Caco-2 (cell line): ENCODE measurements around the gene PON1. TPM values are rescaled to one million over a fixed set of nuclear protein-coding genes. Genes with fewer than 3 reads are reported as not detected.

ENCODE experiments used
- BruUV-seq: library from RNA; stranded (reverse); fragments of 400-500 nt; replicated peaks from 2 replicates; lab custom pipeline; 2021; lab: Mats Ljungman, UMichigan
- CTCF ChIA-PET: fragments of 300-600 bp; sonication (Branson Sonifier 250); formaldehyde crosslinking; loops from one replicate; lab custom pipeline; 2022; ENCODE audit warnings: antibody characterized with exemption; lab: Charles Lee
- POLR2A ChIA-PET: fragments of 300-600 bp; sonication (Branson Sonifier 250); formaldehyde crosslinking; loops from one replicate; lab custom pipeline; 2022; ENCODE audit warnings: antibody characterized with exemption; lab: Charles Lee
- DNase-seq, 2 experiments: peaks; one replicate each; pipeline versions ENCODE4 v3.0.0 to v3.0.0-alpha.2; 2020 to 2022
- H3K27me3 ChIP-seq: replicated peaks from 2 replicates; pipeline ENCODE4 v1.6.0; 2011; ENCODE audit warnings: low read length; ENCODE audit not compliant: control insufficient read depth, insufficient read depth
- H3K36me3 ChIP-seq: 2 replicates; pipeline ENCODE4 v1.5.1; 2011; ENCODE audit warnings: low read length; ENCODE audit not compliant: control insufficient read depth, insufficient read depth
- H3K4me1 ChIP-seq: fragments of 250-450 bp; sonication (Bioruptor Pico); 2 replicates; pipeline ENCODE4 v1.5.1; 2020; ENCODE audit warnings: mild to moderate bottlenecking
- H3K4me3 ChIP-seq: 2 replicates; pipeline ENCODE4 v1.5.1; 2011; ENCODE audit warnings: low read depth, mild to moderate bottlenecking, control low read depth, low read length
- H3K9me3 ChIP-seq: fragments of 250-450 bp; sonication (Bioruptor Pico); 2 replicates; pipeline ENCODE4 v1.5.1; 2020; ENCODE audit warnings: mild to moderate bottlenecking, moderate library complexity
- H3K27ac Mint-ChIP-seq: one replicate; pipeline ENCODE4 v1.8.0; 2022; ENCODE audit warnings: mixed read lengths; ENCODE audit not compliant: unreplicated experiment
- H3K27me3 Mint-ChIP-seq: one replicate; pipeline ENCODE4 v1.8.0; 2022; ENCODE audit warnings: mixed read lengths; ENCODE audit not compliant: insufficient read depth, unreplicated experiment
- H3K36me3 Mint-ChIP-seq: one replicate; pipeline ENCODE4 v1.8.0; 2022; ENCODE audit warnings: mild to moderate bottlenecking, mixed read lengths; ENCODE audit not compliant: insufficient read depth, unreplicated experiment
- H3K4me1 Mint-ChIP-seq: one replicate; pipeline ENCODE4 v1.8.0; 2022; ENCODE audit warnings: low read depth, mixed read lengths; ENCODE audit not compliant: unreplicated experiment
- H3K4me3 Mint-ChIP-seq: one replicate; pipeline ENCODE4 v1.8.0; 2022; ENCODE audit warnings: mild to moderate bottlenecking, moderate library complexity, mixed read lengths; ENCODE audit not compliant: unreplicated experiment
- H3K9me3 Mint-ChIP-seq: one replicate; pipeline ENCODE4 v1.8.0; 2022; ENCODE audit warnings: mixed read lengths; ENCODE audit not compliant: unreplicated experiment
- CTCF ChIP-seq, 2 experiments: fragments of 200-600 bp in 1 of 2; IDR thresholded peaks; 1 replicate in 1 of 2; 2 replicates in 1 of 2; pipeline versions ENCODE4 v1.5.1 to v1.8.0; 2011 to 2022; ENCODE audit warnings: antibody characterized with exemption in 1 of 2, control low read depth in 1 of 2, inconsistent platforms in 1 of 2, low read depth in 1 of 2, low read length in 1 of 2, mild to moderate bottlenecking in 1 of 2, moderate library complexity in 1 of 2; ENCODE audit not compliant: insufficient read depth in 1 of 2, severe bottlenecking in 1 of 2, unreplicated experiment in 1 of 2
- intact Hi-C: fragments of 100-400 bp; cut with micrococcal nuclease; formaldehyde crosslinking; loops from one replicate; pipeline ENCODE4 v1.10.0; 2022; ENCODE audit not compliant: unreplicated experiment
- total RNA-seq: library from RNA; stranded (reverse); gene quantifications from 2 replicates; pipeline ENCODE4 v1.2.3, GENCODE V29; 2022

The PON1 gene
- total RNA-seq, 1 experiment from 2014 or later = not detected

- Mint-ChIP-seq H3K4me3 (no peak overlapping the region), H3K27me3 (peaks cover 8% of the 10 kb centered on the region), H3K36me3 (no peaks in the 10 kb centered on the region), H3K9me3 (no peaks in the 10 kb centered on the region), H3K27ac (no peak overlapping the region), H3K4me1 (no peaks in the 10 kb centered on the region)
- DNase-seq = no peak
- BruUV-seq = no TSS peak
- no peak for TF ChIP-seq CTCF (IDR thresholded peaks at IDR 0.05; ENCODE audit: insufficient read depth in 1 of 2, low read depth in 1 of 2, low read length in 1 of 2, severe bottlenecking in 1 of 2, unreplicated experiment in 1 of 2)
- Histone ChIP-seq H3K4me1 (no peaks in the 10 kb centered on the region), H3K4me3 (no peak overlapping the region), H3K9me3 (no peaks in the 10 kb centered on the region), H3K27me3 (no peaks in the 10 kb centered on the region), H3K36me3 (no peaks in the 10 kb centered on the region)
- CTCF ChIA-PET = no interaction called here
- intact Hi-C loops = no loop called here
- POLR2A ChIA-PET = no interaction called here
These were observed 7.7 kb downstream of the PON1 start for GRCh38 chr7:95316588-95316987.

- no peak overlapping the region for H3K4me3 ChIP-seq
- H3K36me3 Mint-ChIP-seq = no peaks in the 10 kb centered on the region
These were observed 11.8 kb downstream of the PON1 start for GRCh38 chr7:95312561-95312960.

DNA sequence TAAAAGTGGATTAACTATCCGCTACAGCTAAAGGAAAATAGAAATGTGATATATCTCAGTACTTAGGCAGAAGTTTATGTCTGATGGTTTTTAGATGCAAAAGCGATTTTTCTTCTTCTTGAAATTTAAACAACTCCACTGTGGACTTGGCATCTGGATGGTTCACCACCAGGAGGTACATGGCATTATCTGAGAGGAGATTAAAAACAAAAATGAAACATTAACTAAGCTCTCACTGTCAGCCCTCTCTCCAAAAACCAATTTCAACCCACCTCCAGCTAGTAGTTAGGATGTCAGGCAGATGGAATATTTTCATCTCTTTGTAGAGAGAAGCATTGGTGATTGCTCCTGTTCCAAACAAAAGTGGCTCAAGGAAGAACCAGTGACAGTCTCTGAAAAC lies 12.9 kb downstream of the PON1 start:
- DNase-seq = no peak
- BruUV-seq = no TSS peak
- H3K27ac Mint-ChIP-seq = no peak overlapping the region
- H3K4me1 Mint-ChIP-seq = no peaks in the 10 kb centered on the region
- H3K9me3 ChIP-seq = no peaks in the 10 kb centered on the region
- H3K4me3 ChIP-seq = no peak overlapping the region
- CTCF ChIA-PET = no interaction called here
- H3K4me3 Mint-ChIP-seq = no peak overlapping the region
- intact Hi-C loops = no loop called here
- no peaks in the 10 kb centered on the region for H3K4me1 ChIP-seq
- peaks cover 8% of the 10 kb centered on the region for H3K27me3 Mint-ChIP-seq
- no peaks in the 10 kb centered on the region for H3K27me3 ChIP-seq
- no peaks in the 10 kb centered on the region for H3K9me3 Mint-ChIP-seq
- POLR2A ChIA-PET = no interaction called here
- TF ChIP-seq CTCF (IDR thresholded peaks at IDR 0.05; ENCODE audit: insufficient read depth in 1 of 2, low read depth in 1 of 2, low read length in 1 of 2, severe bottlenecking in 1 of 2, unreplicated experiment in 1 of 2) = no peak
- H3K36me3 ChIP-seq = no peaks in the 10 kb centered on the region
- H3K36me3 Mint-ChIP-seq = no peaks in the 10 kb centered on the region

More at GRCh38 chr7:95312561-95312960, 11.8 kb downstream of the PON1 start:
- no peak for DNase-seq
- no peak overlapping the region for H3K27ac Mint-ChIP-seq
- H3K9me3 Mint-ChIP-seq = no peaks in the 10 kb centered on the region
- BruUV-seq = no TSS peak
- TF ChIP-seq CTCF (IDR thresholded peaks at IDR 0.05; ENCODE audit: insufficient read depth in 1 of 2, low read depth in 1 of 2, low read length in 1 of 2, severe bottlenecking in 1 of 2, unreplicated experiment in 1 of 2) = no peak
- H3K27me3 Mint-ChIP-seq = peaks cover 8% of the 10 kb centered on the region
- ChIA-PET CTCF (no interaction called here), POLR2A (no interaction called here)
- intact Hi-C loops = no loop called here
- no peaks in the 10 kb centered on the region for H3K4me1 Mint-ChIP-seq
- Histone ChIP-seq H3K36me3 (no peaks in the 10 kb centered on the region), H3K27me3 (no peaks in the 10 kb centered on the region), H3K9me3 (no peaks in the 10 kb centered on the region), H3K4me1 (no peaks in the 10 kb centered on the region)
- no peak overlapping the region for H3K4me3 Mint-ChIP-seq
